GM21515 (cell line): ENCODE data around the gene COL8A1.

ENCODE experiments used
- ATAC-seq: cut with Tn5 transposase; IDR thresholded peaks from one replicate; pipeline ENCODE4 v1.9.1; 2021; ENCODE audit not compliant: unreplicated experiment

The COL8A1 gene

GRCh38 chr3:99668044-99668443, 29.6 kb downstream of the COL8A1 start:
- no peak for ATAC-seq

GRCh38 chr3:99669879-99670555, 31.6 kb downstream of the COL8A1 start:
- ATAC-seq = no peak

GRCh38 chr3:99670556-99670950, 32.2 kb downstream of the COL8A1 start:
- no peak for ATAC-seq

GRCh38 chr3:99674086-99674789, 35.8 kb downstream of the COL8A1 start:
- no peak for ATAC-seq

- no peak for ATAC-seq
These were observed 39.6 kb downstream of the COL8A1 start for GRCh38 chr3:99678023-99678422.

- ATAC-seq = no peak
These were observed 40.5 kb downstream of the COL8A1 start for GRCh38 chr3:99678896-99679295.

- ATAC-seq = no peak
These were observed 43.1 kb downstream of the COL8A1 start for GRCh38 chr3:99681512-99681911.

GRCh38 chr3:99681976-99682375, 43.6 kb downstream of the COL8A1 start:
- ATAC-seq = no peak

GRCh38 chr3:99683465-99683864, 45.1 kb downstream of the COL8A1 start:
- ATAC-seq = no peak

- no peak for ATAC-seq
These were observed 45.5 kb downstream of the COL8A1 start for GRCh38 chr3:99683876-99684275.

GRCh38 chr3:99684644-99685043, 46.2 kb downstream of the COL8A1 start:
- no peak for ATAC-seq

GRCh38 chr3:99686469-99686868, 48.1 kb downstream of the COL8A1 start:
- no peak for ATAC-seq

GRCh38 chr3:99686955-99687612, 48.7 kb downstream of the COL8A1 start:
- peak; percentile 78 for ATAC-seq

GRCh38 chr3:99690761-99691369, 52.5 kb downstream of the COL8A1 start:
- ATAC-seq = no peak

GRCh38 chr3:99693636-99694035, 55.2 kb downstream of the COL8A1 start:
- ATAC-seq = no peak

GRCh38 chr3:99696497-99696896, 58.1 kb downstream of the COL8A1 start:
- no peak for ATAC-seq

- no peak for ATAC-seq
These were observed 58.9 kb downstream of the COL8A1 start for GRCh38 chr3:99697250-99697649.

GRCh38 chr3:99698932-99699331, 60.5 kb downstream of the COL8A1 start:
- ATAC-seq = no peak

GRCh38 chr3:99699841-99700240, 61.4 kb downstream of the COL8A1 start:
- ATAC-seq = no peak

GRCh38 chr3:99700631-99701268, 62.4 kb downstream of the COL8A1 start:
- no peak for ATAC-seq
